H1 (cell line): ENCODE measurements around the gene KCNH5. TPM values are rescaled to one million over a fixed set of nuclear protein-coding genes. Genes with fewer than 3 reads are reported as not detected.
"Not testable (repeated sequence)": the region's sequence is repeated elsewhere in the genome, so short reads cannot be mapped to it uniquely, and the experiment has no call there.

ENCODE experiments used
- CTCF ChIA-PET: fragments of 300-600 bp; sonication (Branson Sonifier 250); formaldehyde crosslinking; loops from one replicate; lab custom pipeline; 2021; ENCODE audit not compliant: partially characterized antibody; lab: Charles Lee
- POLR2A ChIA-PET: fragments of 300-600 bp; sonication (Branson Sonifier 250); formaldehyde crosslinking; loops from one replicate; lab custom pipeline; 2021; ENCODE audit warnings: inconsistent platforms; ENCODE audit not compliant: partially characterized antibody; lab: Charles Lee
- DNase-seq, 2 experiments: peaks; one replicate each; pipeline versions ENCODE4 v3.0.0 to v3.0.0-alpha.2; 2010 to 2022; ENCODE audit warnings: low spot score in 2 of 2, low read depth in 1 of 2, mixed read lengths in 1 of 2
- FAIRE-seq: peaks from 2 replicates; lab custom pipeline; 2011; peaks lifted over from hg19 to GRCh38; lab: Jason Lieb, UNC
- H2AFZ ChIP-seq: 2 replicates; pipeline ENCODE4 v1.8.1; 2012; ENCODE audit warnings: low read length, inconsistent platforms
- H2AK5ac ChIP-seq: 2 replicates; pipeline ENCODE4 v1.6.1; 2013; ENCODE audit warnings: low read depth, low read length
- H2BK120ac ChIP-seq: replicated peaks from 2 replicates; pipeline ENCODE3; 2013; ENCODE audit warnings: low read depth, low read length, inconsistent platforms
- H2BK12ac ChIP-seq: 2 replicates; pipeline ENCODE4 v1.6.1; 2013; ENCODE audit warnings: low read depth, low read length
- H2BK15ac ChIP-seq: 2 replicates; pipeline ENCODE4 v1.6.1; 2013; ENCODE audit warnings: low read length
- H2BK20ac ChIP-seq: 2 replicates; pipeline ENCODE4 v1.6.1; 2013; ENCODE audit warnings: low read length
- H2BK5ac ChIP-seq: 2 replicates; pipeline ENCODE4 v1.6.1; 2013; ENCODE audit warnings: low read depth, low read length
- H3K14ac ChIP-seq: 2 replicates; pipeline ENCODE4 v1.6.1; 2013; ENCODE audit warnings: inconsistent platforms; ENCODE audit not compliant: insufficient read length
- H3K18ac ChIP-seq: 2 replicates; pipeline ENCODE4 v1.6.1; 2013; ENCODE audit warnings: low read length; ENCODE audit errors: extremely low read depth
- H3K23ac ChIP-seq: 2 replicates; pipeline ENCODE4 v1.6.1; 2013; ENCODE audit warnings: inconsistent platforms; ENCODE audit not compliant: insufficient read length
- H3K23me2 ChIP-seq: 2 replicates; pipeline ENCODE4 v1.6.1; 2013; ENCODE audit warnings: low read depth, low read length
- H3K27ac ChIP-seq: 2 replicates; pipeline ENCODE4 v1.6.1; 2011; ENCODE audit warnings: low read depth, low read length, inconsistent platforms
- H3K27me3 ChIP-seq, 4 experiments: replicated peaks in 1 of 4; 1 replicate in 1 of 4; 2 replicates in 3 of 4; pipeline versions ENCODE4 v1.6.1 to v1.8.1; 2011 to 2013; ENCODE audit warnings: low read length in 3 of 4, mild to moderate bottlenecking in 3 of 4, inconsistent platforms in 2 of 4, mixed read lengths in 2 of 4, moderate library complexity in 1 of 4; ENCODE audit not compliant: control insufficient read depth in 3 of 4, insufficient read depth in 3 of 4; ENCODE audit errors: extremely low read depth in 1 of 4
- H3K36me3 ChIP-seq, 4 experiments: 2 replicates each; pipeline versions ENCODE4 v1.6.1 to v1.8.1; 2011 to 2013; ENCODE audit warnings: mild to moderate bottlenecking in 4 of 4, low read length in 3 of 4, moderate library complexity in 2 of 4, control low read depth in 1 of 4, inconsistent platforms in 1 of 4; ENCODE audit not compliant: insufficient read depth in 4 of 4, control insufficient read depth in 2 of 4
- H3K4ac ChIP-seq: replicated peaks from 2 replicates; pipeline ENCODE3; 2013; ENCODE audit warnings: low read length, low read depth, mixed read lengths, inconsistent platforms; ENCODE audit not compliant: insufficient read length
- H3K4me1 ChIP-seq, 4 experiments: replicated peaks in 1 of 4; 1 replicate in 1 of 4; 2 replicates in 3 of 4; pipeline versions ENCODE4 v1.6.1 to v1.8.1; 2011 to 2013; ENCODE audit warnings: low read length in 3 of 4, inconsistent platforms in 2 of 4, mixed read lengths in 1 of 4; ENCODE audit not compliant: insufficient read depth in 4 of 4, control insufficient read depth in 3 of 4
- H3K4me2 ChIP-seq, 2 experiments: 2 replicates each; pipeline versions ENCODE4 v1.6.1 to v1.8.1; 2011 to 2013; ENCODE audit warnings: low read depth in 2 of 2, low read length in 2 of 2, control low read depth in 1 of 2, inconsistent platforms in 1 of 2, mild to moderate bottlenecking in 1 of 2; ENCODE audit not compliant: insufficient read depth in 1 of 2
- H3K4me3 ChIP-seq, 4 experiments: fragments of 200-600, 300-600 bp in 1 of 4; sonication (generic), shearing (Covaris generic), sonication (Bioruptor Twin) in 1 of 4; 2 replicates each; pipeline versions ENCODE4 v1.5.1 to v1.8.1; 2011 to 2016; ENCODE audit warnings: low read length in 4 of 4, low read depth in 3 of 4, control low read depth in 2 of 4, inconsistent platforms in 2 of 4, mild to moderate bottlenecking in 2 of 4, mixed read lengths in 1 of 4, moderate library complexity in 1 of 4; ENCODE audit not compliant: insufficient read depth in 2 of 4; ENCODE audit errors: extremely low read depth in 1 of 4
- H3K56ac ChIP-seq: replicated peaks from 2 replicates; pipeline ENCODE3; 2013; ENCODE audit warnings: low read depth, mild to moderate bottlenecking, mixed read lengths, low read length, inconsistent platforms; ENCODE audit not compliant: insufficient read length
- H3K79me1 ChIP-seq: 2 replicates; pipeline ENCODE4 v1.6.1; 2013; ENCODE audit warnings: low read depth, low read length, control low read depth
- H3K79me2 ChIP-seq, 2 experiments: 2 replicates each; pipeline versions ENCODE4 v1.6.1 to v1.8.1; 2012 to 2013; ENCODE audit warnings: low read length in 2 of 2, mild to moderate bottlenecking in 2 of 2, inconsistent platforms in 1 of 2; ENCODE audit not compliant: insufficient read depth in 2 of 2, control insufficient read depth in 1 of 2
- H3K9ac ChIP-seq, 4 experiments: replicated peaks in 1 of 4; 1 replicate in 1 of 4; 2 replicates in 3 of 4; pipeline versions ENCODE4 v1.6.1 to v1.8.1; 2011 to 2013; ENCODE audit warnings: low read depth in 3 of 4, low read length in 3 of 4, control low read depth in 2 of 4, mild to moderate bottlenecking in 2 of 4, moderate library complexity in 2 of 4, inconsistent platforms in 1 of 4; ENCODE audit errors: extremely low read depth in 1 of 4
- H3K9me3 ChIP-seq, 2 experiments: 2 replicates each; pipeline versions ENCODE4 v1.6.1 to v1.8.1; 2012 to 2013; ENCODE audit warnings: mild to moderate bottlenecking in 2 of 2, moderate library complexity in 2 of 2, control low read depth in 1 of 2, inconsistent platforms in 1 of 2, low read depth in 1 of 2, low read length in 1 of 2, mixed read lengths in 1 of 2; ENCODE audit not compliant: insufficient read depth in 2 of 2
- H4K20me1 ChIP-seq, 2 experiments: replicated peaks in 1 of 2; 2 replicates each; pipeline versions ENCODE3 to v1.8.1; 2011 to 2013; ENCODE audit warnings: inconsistent platforms in 2 of 2, low read length in 2 of 2, mild to moderate bottlenecking in 1 of 2; ENCODE audit not compliant: insufficient read depth in 2 of 2, control insufficient read depth in 1 of 2
- H4K5ac ChIP-seq: 2 replicates; pipeline ENCODE4 v1.6.1; 2013; ENCODE audit warnings: low read length, low read depth, mixed read lengths, inconsistent platforms; ENCODE audit not compliant: insufficient read length
- H4K8ac ChIP-seq: 2 replicates; pipeline ENCODE4 v1.8.0; 2013; ENCODE audit warnings: mild to moderate bottlenecking, moderate library complexity, low read length, inconsistent platforms; ENCODE audit not compliant: insufficient read depth; ENCODE audit errors: extremely low read depth
- H4K91ac ChIP-seq: replicated peaks from 2 replicates; pipeline ENCODE3; 2013; ENCODE audit warnings: low read length, mixed read lengths, inconsistent platforms; ENCODE audit not compliant: insufficient read length
- WGBS, 2 experiments: shearing (Covaris generic) in 1 of 2; methylation state at CpG; one replicate each; pipeline versions ENCODE4 v1.1.6 to v1.1.7; 2013 to 2015; ENCODE audit warnings: low lambda C conversion rate in 2 of 2, mixed read lengths in 2 of 2, inconsistent platforms in 1 of 2, low coverage in 1 of 2, missing lambda C conversion rate in 1 of 2; ENCODE audit not compliant: insufficient replicate concordance in 2 of 2, insufficient coverage in 1 of 2, insufficient read length in 1 of 2; ENCODE audit errors: extremely low coverage in 1 of 2, missing lambda C conversion rate in 1 of 2; 5-methylcytosine and 5-hydroxymethylcytosine counted together
- polyA plus RNA-seq, 7 experiments: library from polyadenylated mRNA; depleted of rRNA in 3 of 7; stranded (reverse) in 5 of 7; unstranded in 2 of 7; fragments of >200 nt in 5 of 7; fragments of 200-250 nt in 2 of 7; gene quantifications; 1 replicate in 5 of 7; 2 replicates in 1 of 7; 4 replicates in 1 of 7; pipeline versions ENCODE4 v1.2.1 to v1.2.3, GENCODE V29; 2011 to 2013; ENCODE audit warnings: missing spikeins in 2 of 7, mixed read lengths in 2 of 7
- total RNA-seq: library from RNA; stranded (reverse); fragmentation: NEBNext Ultra II Directional; extraction: Animal tissue kit (Norgen Biotek cat#: 25700); gene quantifications from 2 replicates; pipeline ENCODE4 v1.2.1, GENCODE V29; 2021

The KCNH5 gene
- total and polyA plus RNA-seq, 2 of the 8 experiments (the other 6 are each of a cell fraction or from before 2014, with no cell fraction given): 0.24 to 0.50 TPM

DNA sequence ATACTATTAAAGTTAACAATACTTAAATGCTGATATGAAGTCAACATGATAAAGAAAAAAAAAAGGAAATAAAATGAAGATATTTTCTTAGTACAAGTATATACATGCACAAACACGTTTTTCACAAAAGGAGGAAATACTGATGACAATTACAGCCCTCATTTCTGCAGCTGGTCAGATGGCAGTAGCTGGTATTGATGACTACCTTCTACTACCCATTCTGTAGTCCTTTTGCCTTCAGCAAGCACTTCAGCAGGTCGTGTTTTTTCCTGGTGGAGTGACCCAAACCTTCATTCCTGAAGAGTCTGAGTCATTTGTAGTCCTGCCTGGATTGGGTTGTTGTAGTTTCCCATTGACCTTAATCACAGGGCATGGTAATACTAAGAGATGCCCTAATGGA lies 187.2 kb downstream of the KCNH5 start:
- FAIRE-seq, H3K23me2 ChIP-seq, H3K27me3 ChIP-seq, H3K9me3 ChIP-seq, H3K4me3 ChIP-seq, H3K79me1 ChIP-seq, H3K4ac ChIP-seq, H3K79me2 ChIP-seq, H4K91ac ChIP-seq, H3K27ac ChIP-seq, H2BK12ac ChIP-seq, H2AK5ac ChIP-seq, H3K18ac ChIP-seq, H2BK20ac ChIP-seq, H2BK120ac ChIP-seq, POLR2A ChIA-PET, H3K36me3 ChIP-seq, H2BK15ac ChIP-seq, H3K14ac ChIP-seq, H3K56ac ChIP-seq, H4K8ac ChIP-seq, H2BK5ac ChIP-seq, H2AFZ ChIP-seq, H3K4me2 ChIP-seq, H4K5ac ChIP-seq, DNase-seq, H3K9ac ChIP-seq, H4K20me1 ChIP-seq, H3K4me1 ChIP-seq, CTCF ChIA-PET, H3K23ac ChIP-seq: not testable (repeated sequence)
- 88% methylated on average over 2 of the region's 2 CpGs; no CpG with 5 or more reads in 1 of the 2 experiments for WGBS, 2 experiments
